SKM-1 (cell line): ENCODE data around the gene ATIC.

Experiments used
- DNase-seq: peaks from one replicate; lab custom pipeline; 2025; ENCODE audit not compliant: unreplicated experiment; lab: John Stamatoyannopoulos, UW

The ATIC gene

DNA sequence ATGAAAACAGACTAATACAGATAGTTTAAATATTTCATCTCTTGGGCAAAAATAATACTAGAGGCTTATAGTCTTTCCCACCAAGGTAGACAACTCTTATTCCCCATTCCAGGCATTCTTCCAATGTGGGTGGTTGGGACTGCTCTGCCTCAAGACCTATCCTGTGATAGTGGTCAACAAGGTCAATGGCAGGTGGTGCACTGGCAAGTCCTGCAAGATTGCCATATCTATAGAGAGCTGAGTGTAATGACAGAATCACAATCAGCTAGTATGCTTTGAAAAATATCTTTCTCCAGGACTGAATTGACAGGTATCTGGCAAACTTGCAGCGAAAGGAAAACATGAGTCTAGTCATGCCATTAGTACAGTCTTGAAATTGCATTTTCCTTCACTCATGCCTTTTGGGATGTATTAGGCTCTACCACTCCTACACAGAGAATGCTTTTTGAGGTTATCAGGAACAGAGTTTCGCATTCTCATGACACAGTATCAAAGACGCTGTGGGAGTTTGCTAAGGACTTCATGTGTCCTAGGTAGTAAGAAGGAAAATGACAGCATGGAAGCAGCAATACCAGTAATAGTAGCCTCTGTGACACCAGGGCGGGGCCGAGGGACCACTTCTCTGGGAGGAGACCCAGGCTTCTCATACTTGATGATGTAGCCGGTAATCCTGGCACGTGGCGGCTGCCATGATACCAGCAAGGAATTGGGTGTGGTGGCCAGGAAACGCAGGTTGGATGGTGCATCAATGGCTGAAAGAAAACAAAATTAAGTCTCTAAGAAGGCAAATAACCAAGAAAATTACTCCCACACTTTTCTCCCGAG, 63.0 kb downstream of the ATIC start:
- no peak for DNase-seq

- DNase-seq = no peak
Observed at GRCh38 chr2:215375467-215375830, 63.6 kb downstream of the ATIC start.

GRCh38 chr2:215376103-215376780, 64.4 kb downstream of the ATIC start:
- DNase-seq = no peak

- no peak for DNase-seq
Observed at GRCh38 chr2:215377283-215377682, 65.4 kb downstream of the ATIC start.

GRCh38 chr2:215378045-215378444, 66.2 kb downstream of the ATIC start:
- DNase-seq = no peak

DNA sequence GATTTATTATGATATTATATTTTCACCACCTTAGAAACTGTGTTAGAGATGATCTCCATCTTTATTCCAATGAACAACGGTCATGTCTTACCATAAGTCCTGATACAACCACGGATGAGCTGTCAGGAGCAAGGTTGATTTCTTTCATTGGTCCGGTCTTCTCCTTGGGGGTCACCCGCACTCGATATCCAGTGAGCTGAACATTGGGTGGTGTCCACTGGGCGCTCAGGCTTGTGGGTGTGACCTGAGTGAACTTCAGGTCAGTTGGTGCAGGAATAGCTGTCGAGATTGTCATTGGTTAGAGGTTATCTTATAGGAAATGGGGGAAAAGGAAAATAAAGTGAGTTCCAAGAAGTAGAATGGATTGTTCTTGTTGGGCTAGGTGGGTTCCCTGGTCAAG, 67.2 kb downstream of the ATIC start:
- DNase-seq = no peak

DNA sequence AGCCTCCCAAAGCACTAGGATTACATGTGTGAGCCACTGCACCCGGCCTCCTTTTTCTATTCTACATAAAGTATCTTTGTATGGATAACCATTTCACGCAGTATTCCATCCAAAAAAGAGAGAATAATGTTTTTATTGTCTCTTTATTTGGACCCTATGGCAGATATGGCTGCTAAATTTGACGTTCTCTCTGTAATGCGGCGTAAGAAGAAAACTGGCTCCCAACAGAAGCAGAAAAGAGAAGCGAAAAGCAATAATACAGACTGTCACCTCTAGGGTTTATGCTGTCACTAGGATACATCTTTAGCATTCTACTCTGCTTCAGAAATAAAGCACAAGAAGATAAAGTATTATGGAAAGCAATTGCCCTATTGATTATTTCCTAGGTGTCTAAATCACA, 68.1 kb downstream of the ATIC start:
- no peak for DNase-seq

DNA sequence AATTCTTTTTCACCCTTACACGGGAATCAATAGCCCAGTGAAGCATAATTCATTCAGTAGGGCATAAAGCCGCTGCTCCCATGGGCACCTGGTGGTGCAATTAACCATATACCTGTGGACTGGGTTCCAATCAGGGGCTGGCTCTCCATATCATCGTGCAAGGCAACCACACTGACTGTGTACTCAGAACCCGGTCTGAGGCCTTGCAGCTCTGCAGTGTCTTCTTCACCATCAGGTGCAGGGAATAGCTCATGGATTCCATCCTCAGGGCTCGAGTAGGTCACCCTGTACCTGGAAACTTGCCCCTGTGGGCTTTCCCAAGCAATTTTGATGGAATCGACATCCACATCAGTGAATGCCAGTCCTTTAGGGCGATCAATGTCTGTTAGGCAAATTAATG, 68.8 kb downstream of the ATIC start:
- DNase-seq = no peak

GRCh38 chr2:215382011-215382410, 70.2 kb downstream of the ATIC start:
- no peak for DNase-seq

GRCh38 chr2:215382480-215382879, 70.6 kb downstream of the ATIC start:
- no peak for DNase-seq

DNA sequence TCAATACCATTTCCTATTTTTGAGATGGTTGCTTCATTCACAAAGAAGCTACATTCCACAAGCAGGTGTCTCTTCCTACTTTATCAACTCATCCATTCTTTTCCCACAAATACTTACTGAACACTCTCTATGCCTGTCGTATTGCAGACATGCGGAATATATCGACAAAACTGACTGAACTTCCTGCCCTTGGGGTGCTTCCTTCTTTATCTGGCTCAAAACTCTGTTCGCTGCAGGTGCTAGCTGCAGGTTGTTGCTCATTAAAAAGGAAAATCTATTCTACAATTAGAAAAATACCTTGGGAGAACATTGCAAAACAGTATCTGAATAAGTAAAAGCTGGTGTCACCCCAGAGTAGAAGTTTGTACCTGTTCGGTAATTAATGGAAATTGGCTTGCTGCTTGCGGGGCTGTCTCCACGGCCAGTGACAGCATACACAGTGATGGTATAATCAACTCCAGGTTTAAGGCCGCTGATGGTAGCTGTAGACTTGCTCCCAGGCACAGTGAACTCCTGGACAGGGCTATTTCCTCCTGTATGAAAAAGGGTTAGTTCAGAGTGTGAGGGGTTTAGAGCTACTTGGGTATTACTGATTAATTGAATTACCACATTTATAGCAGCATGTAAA, 71.9 kb downstream of the ATIC start:
- DNase-seq = no peak

- DNase-seq = no peak
Observed at GRCh38 chr2:215384710-215385109, 72.9 kb downstream of the ATIC start.

GRCh38 chr2:215386566-215386965, 74.7 kb downstream of the ATIC start:
- no peak for DNase-seq

DNA sequence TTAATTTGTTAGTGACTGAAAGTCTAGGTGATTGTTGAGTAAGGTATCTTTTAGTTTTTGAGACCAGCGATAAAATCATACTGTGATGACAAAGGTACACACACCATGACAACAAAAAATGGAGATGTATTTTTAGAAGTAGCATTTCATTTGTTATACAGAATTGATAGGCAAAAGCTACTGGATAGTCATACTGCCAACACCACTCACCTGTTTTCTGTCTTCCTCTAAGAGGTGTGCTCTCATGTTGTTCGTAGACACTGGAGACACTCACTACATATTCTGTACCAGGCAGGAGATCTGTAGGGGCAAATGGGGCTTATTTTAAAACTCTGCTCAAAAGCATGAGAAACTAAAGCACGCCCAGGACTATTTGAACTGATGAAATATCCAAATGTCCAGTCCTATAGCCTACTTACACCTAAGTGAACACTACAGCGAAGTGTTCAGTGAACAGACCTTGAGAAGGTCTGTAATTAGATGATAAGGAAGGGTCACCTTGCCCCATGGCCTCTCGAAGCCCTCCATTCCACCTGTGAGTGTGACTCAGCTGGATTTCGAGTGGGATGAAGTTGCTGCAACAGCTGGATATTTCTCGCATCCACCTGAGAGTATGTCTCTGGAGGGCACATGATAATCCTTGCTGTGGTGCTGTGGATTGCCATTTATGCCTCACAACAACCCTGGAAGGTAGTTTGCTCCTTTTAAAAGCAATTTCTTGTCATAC, 76.3 kb downstream of the ATIC start:
- no peak for DNase-seq

DNA sequence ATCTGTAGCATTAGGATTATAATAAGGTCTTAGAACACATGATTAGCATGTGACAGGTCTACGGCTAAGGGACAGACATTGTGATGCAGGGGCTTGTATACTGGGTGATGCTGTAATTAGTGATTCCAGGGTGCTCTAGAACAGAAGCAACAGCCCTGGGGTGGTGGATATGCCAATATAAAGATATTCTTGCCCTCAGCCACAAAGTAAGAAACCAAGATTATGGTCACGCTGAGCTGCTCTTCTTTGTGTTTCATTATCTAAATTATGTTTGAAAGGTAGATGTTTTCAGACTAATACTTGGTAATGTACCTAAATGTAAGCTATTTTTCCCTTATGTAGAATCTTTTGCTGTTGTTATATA, 78.7 kb downstream of the ATIC start:
- DNase-seq = no peak

DNA sequence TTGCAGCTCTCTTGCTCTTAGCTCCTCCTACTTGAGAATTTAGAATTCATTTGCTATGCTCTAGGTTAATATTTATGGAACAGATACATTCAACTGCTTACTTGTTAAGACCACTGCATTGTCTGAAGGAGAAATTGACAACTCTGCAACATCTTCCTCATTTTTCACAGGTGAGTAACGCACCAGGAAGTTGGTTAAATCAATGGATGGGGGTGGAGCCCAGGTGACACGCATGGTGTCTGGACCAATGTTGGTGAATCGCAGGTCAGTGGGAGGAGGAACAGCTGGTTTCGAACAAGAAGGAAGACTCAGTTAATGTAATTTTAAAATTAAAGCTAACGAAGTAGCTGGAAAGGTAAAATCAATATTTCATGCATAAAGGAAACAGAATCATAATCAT, 79.7 kb downstream of the ATIC start:
- DNase-seq = no peak

- DNase-seq = no peak
Observed at GRCh38 chr2:215392164-215392563, 80.3 kb downstream of the ATIC start.

- no peak for DNase-seq
Observed at GRCh38 chr2:215392687-215393270, 80.9 kb downstream of the ATIC start.

GRCh38 chr2:215394102-215394805, 82.4 kb downstream of the ATIC start:
- DNase-seq = no peak

DNA sequence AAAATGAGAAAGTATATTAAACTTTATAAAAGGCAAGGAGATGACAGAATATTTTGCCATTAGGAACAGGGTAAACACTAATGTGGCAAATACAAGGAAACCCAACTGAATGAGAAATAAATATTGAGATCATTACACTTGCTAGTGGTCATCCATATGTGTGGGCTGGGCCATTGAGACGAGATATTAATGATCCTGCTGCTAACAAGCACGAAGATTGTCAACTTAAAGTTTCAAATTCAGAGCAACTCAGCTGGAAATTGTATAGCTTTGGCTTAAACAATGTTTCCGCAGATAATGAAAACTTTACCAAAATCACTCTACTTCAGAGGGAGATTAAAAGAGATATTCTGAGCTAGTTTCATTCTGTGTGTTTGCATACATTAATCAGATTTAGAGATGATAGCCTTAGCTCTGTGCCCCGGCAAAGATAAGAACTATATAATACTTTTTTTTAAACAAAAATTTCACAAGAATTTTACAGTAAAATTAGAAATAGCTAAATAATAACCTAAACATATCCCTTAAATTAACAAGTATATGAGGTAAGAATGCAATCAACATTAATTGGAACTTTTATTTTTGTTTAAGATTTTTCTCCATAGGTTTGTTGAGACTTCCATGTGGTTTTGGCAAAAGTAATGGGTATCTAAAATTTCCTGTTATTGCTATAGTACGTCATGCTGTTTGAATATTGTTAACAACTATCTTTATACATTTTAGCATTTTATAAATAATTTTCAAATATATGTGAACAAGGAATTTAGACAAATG, 84.0 kb downstream of the ATIC start:
- DNase-seq = no peak
